Suprapubic skin (tissue), 4 donors: ENCODE measurements around the gene ZNF221.

Source experiments
- CTCF ChIP-seq, 2 donors: fragments of 200-600 bp in 1 of 2; fragments of 450-650 bp in 1 of 2; sonication (generic) in 1 of 2; IDR thresholded peaks; one replicate each; pipeline ENCODE4 v1.5.1; 2016 to 2019; ENCODE audit warnings: antibody characterized with exemption in 2 of 2, mild to moderate bottlenecking in 1 of 2, moderate library complexity in 1 of 2
- EP300 ChIP-seq: sonication (generic); formaldehyde crosslinking; IDR thresholded peaks from one replicate; pipeline ENCODE4 v1.6.1; 2017; ENCODE audit warnings: antibody characterized with exemption
- POLR2A ChIP-seq, 2 donors: fragments of 450-650 bp; IDR thresholded peaks; one replicate each; pipeline ENCODE4 v1.6.1; 2017; ENCODE audit warnings: antibody characterized with exemption in 2 of 2, mild to moderate bottlenecking in 2 of 2, moderate library complexity in 2 of 2
- POLR2AphosphoS5 ChIP-seq, 3 donors: sonication (generic); formaldehyde crosslinking; IDR thresholded peaks; one replicate each; pipeline ENCODE4 v1.6.1; 2017; ENCODE audit warnings: antibody characterized with exemption in 3 of 3

GRCh38 chr19:43906774-43907173 is 44.3 kb upstream of the ZNF221 start:
- TF ChIP-seq CTCF (IDR thresholded peaks at IDR 0.05) (no peak), POLR2A (IDR thresholded peaks at IDR 0.05) (no peak), EP300 (no peak), POLR2AphosphoS5 (IDR thresholded peaks at IDR 0.05) (no peak)
